Lower lobe of right lung (tissue), 2 donors: ENCODE measurements around the gene RPTOR. TPM values are rescaled to one million over a fixed set of nuclear protein-coding genes. Genes with fewer than 3 reads are reported as not detected.
A peak's percentile ranks its signal among the peaks of the same experiment; 100 is the strongest.

Source experiments
- ATAC-seq, 2 donors: fragments of 200-7000 bp; cut with Tn5 transposase; one replicate each; pipeline ENCODE4 v1.9.1; 2020 to 2022; ENCODE audit warnings: mild to moderate bottlenecking in 2 of 2, moderate library complexity in 2 of 2
- DNase-seq: peaks from one replicate; pipeline ENCODE4 v3.0.0-alpha.2; 2020
- H3K27ac ChIP-seq: fragments of 200-600 bp; one replicate; pipeline ENCODE4 v1.8.0; 2022
- H3K27me3 ChIP-seq: fragments of 200-600 bp; one replicate; pipeline ENCODE4 v1.8.0; 2022; ENCODE audit warnings: low read depth
- H3K36me3 ChIP-seq: fragments of 200-600 bp; one replicate; pipeline ENCODE4 v1.8.0; 2022; ENCODE audit warnings: mild to moderate bottlenecking
- H3K4me1 ChIP-seq: fragments of 200-600 bp; one replicate; pipeline ENCODE4 v1.8.0; 2022
- H3K4me3 ChIP-seq: fragments of 200-600 bp; one replicate; pipeline ENCODE4 v1.8.0; 2022; ENCODE audit warnings: mild to moderate bottlenecking
- H3K9me3 ChIP-seq: fragments of 200-600 bp; one replicate; pipeline ENCODE4 v1.8.0; 2022
- intact Hi-C: fragments of 100-400 bp; cut with DNase I; formaldehyde crosslinking; loops from one replicate; pipeline ENCODE4 v1.11.0; 2022
- total RNA-seq: library from RNA; stranded (reverse); fragmentation: NEBNext Ultra II Directional; extraction: Animal tissue kit (Norgen Biotek cat#: 25700); gene quantifications from one replicate; pipeline ENCODE4 v1.2.1, GENCODE V29; 2021
- TF ChIP-seq, protein P1 (sequence below): fragments of 200-600 bp; IDR thresholded peaks from one replicate; pipeline ENCODE4 v1.8.0; 2022; ENCODE audit warnings: antibody characterized with exemption, mild to moderate bottlenecking
- donor health status: DM: no; HTN: yes; CAD: no; lungs with severe emphysema.

Gene RPTOR
- total RNA-seq, 1 donor from 2014 or later, result 34.0 TPM

DNA sequence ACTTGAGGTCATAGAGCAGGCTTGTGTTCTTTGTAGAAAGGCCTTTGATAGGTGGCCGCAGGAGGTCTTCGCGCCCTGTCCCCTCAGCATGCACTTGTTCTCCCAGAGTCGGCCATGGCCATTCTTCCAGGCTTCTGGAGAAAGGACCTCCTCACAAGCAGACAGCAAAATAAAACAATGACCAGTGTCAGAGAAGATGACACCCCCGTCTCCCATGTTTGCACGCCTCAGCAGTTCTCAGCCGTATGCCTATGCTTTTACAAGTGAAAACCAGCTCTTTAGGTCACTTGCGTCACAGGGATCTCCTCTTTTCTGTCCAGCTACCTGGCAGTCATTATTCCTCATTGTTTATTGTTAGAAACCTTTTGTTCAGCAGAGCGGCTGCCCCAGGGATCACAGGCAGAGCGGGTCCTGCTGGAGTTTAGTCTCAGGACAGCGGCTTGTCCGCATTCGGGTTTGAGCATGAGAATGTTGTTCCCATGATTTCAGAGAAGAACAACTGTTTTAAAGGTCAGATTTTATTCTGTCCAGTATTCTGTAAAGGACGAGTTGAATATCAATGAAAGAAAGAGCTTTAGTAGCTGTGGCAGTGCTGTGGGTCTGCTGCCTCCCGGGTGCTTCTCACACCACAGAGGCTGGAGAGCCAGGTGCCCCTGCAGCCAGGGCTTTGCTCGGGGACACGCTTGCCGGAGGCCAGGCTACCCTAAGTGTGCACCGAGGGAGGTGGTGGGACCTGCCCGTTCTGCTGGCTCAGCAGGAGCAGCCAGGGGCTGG, 123.9 kb downstream of the RPTOR start:
- TF ChIP-seq, protein P1, sequence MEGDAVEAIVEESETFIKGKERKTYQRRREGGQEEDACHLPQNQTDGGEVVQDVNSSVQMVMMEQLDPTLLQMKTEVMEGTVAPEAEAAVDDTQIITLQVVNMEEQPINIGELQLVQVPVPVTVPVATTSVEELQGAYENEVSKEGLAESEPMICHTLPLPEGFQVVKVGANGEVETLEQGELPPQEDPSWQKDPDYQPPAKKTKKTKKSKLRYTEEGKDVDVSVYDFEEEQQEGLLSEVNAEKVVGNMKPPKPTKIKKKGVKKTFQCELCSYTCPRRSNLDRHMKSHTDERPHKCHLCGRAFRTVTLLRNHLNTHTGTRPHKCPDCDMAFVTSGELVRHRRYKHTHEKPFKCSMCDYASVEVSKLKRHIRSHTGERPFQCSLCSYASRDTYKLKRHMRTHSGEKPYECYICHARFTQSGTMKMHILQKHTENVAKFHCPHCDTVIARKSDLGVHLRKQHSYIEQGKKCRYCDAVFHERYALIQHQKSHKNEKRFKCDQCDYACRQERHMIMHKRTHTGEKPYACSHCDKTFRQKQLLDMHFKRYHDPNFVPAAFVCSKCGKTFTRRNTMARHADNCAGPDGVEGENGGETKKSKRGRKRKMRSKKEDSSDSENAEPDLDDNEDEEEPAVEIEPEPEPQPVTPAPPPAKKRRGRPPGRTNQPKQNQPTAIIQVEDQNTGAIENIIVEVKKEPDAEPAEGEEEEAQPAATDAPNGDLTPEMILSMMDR, result no peak
- peaks cover 34% of the 10 kb centered on the region for H3K4me1 ChIP-seq
- no peak overlapping the region for H3K4me3 ChIP-seq
- no peaks in the 10 kb centered on the region for H3K9me3 ChIP-seq
- intact Hi-C loops, result no loop called here
- H3K27me3 ChIP-seq, result no peaks in the 10 kb centered on the region
- no peak overlapping the region for H3K27ac ChIP-seq
- H3K36me3 ChIP-seq, result no peaks in the 10 kb centered on the region
- no peak for ATAC-seq
- DNase-seq, result no peak

GRCh38 chr17:80671039-80671824, 126.6 kb downstream of the RPTOR start:
- intact Hi-C loops, result no loop called here
- TF ChIP-seq, protein P1, result no peak
- Histone ChIP-seq H3K9me3 (no peaks in the 10 kb centered on the region), H3K27me3 (no peaks in the 10 kb centered on the region), H3K4me3 (no peak overlapping the region), H3K4me1 (peaks cover 38% of the 10 kb centered on the region), H3K36me3 (no peaks in the 10 kb centered on the region), H3K27ac (peak overlapping the region; percentile 13)
- ATAC-seq, result peak in 1 of 2 donors; percentile 33
- no peak for DNase-seq

- H3K36me3 ChIP-seq, result no peaks in the 10 kb centered on the region
- no peak for DNase-seq
- H3K4me3 ChIP-seq, result no peak overlapping the region
- peaks cover 39% of the 10 kb centered on the region for H3K4me1 ChIP-seq
- TF ChIP-seq, protein P1, result no peak
- H3K27ac ChIP-seq, result peak overlapping the region; percentile 22
- intact Hi-C loops, result no loop called here
- ATAC-seq, result no peak
- no peaks in the 10 kb centered on the region for H3K9me3 ChIP-seq
- no peaks in the 10 kb centered on the region for H3K27me3 ChIP-seq
These were observed 127.1 kb downstream of the RPTOR start for GRCh38 chr17:80671825-80672110.

GRCh38 chr17:80673152-80673920, 128.7 kb downstream of the RPTOR start:
- TF ChIP-seq, protein P1, result no peak
- peak overlapping the region; percentile 36 for H3K27ac ChIP-seq
- ATAC-seq, result peak; percentile 41 to 44
- H3K36me3 ChIP-seq, result no peaks in the 10 kb centered on the region
- no peaks in the 10 kb centered on the region for H3K27me3 ChIP-seq
- intact Hi-C loops, result no loop called here
- no peak overlapping the region for H3K4me3 ChIP-seq
- no peaks in the 10 kb centered on the region for H3K9me3 ChIP-seq
- DNase-seq, result no peak
- peaks cover 39% of the 10 kb centered on the region for H3K4me1 ChIP-seq

DNA sequence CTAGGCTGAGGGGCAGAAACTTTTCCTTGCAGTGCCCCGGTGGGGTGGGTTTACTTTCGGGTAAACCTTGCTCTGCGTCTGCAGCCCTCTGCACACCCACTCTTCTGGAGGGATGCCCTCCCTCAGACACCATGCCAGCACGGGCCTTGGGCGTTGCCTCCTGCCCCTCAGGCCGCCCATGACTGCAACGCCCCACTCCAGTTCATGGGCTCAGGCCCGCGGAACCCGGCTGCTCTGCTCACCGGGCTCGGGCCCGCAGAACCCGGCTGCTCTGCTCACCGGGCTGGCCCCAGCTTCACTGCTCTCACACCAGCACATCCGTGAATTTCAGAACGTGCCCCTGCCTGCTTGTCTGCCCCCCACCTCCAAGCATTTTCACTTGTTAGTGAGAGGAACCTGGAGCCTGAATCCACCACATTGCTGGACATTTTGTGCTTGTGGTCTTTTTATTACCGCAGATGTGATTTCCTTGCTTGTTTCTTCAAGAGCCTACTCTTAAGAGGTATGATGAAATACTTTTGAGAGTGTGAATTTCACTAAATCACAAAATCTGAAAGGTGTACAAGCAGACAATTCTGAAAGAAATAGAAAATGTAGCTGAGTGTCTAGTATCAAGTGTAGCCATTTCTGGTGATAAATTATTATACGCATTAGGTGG, 130.9 kb downstream of the RPTOR start:
- Histone ChIP-seq H3K4me3 (no peak overlapping the region), H3K36me3 (no peaks in the 10 kb centered on the region), H3K9me3 (no peaks in the 10 kb centered on the region), H3K27me3 (no peaks in the 10 kb centered on the region), H3K27ac (peak overlapping the region; percentile 70), H3K4me1 (peaks cover 54% of the 10 kb centered on the region)
- intact Hi-C loops, result no loop called here
- TF ChIP-seq, protein P1, result no peak
- no peak for DNase-seq
- peak; percentile 56 to 57 for ATAC-seq
